HCT116 (cell line): ENCODE measurements around the gene RPF1. TPM values are rescaled to one million over a fixed set of nuclear protein-coding genes. Genes with fewer than 3 reads are reported as not detected.

Experiments
- ATAC-seq: fragments of 200-7000 bp; cut with Tn5 transposase; 2 replicates; pipeline ENCODE4 v1.9.1; 2020; ENCODE audit warnings: mild to moderate bottlenecking, moderate library complexity
- BruUV-seq: library from RNA; stranded (reverse); fragments of 400-500 nt; replicated peaks from 2 replicates; lab custom pipeline; 2021; lab: Mats Ljungman, UMichigan
- CTCF ChIA-PET: fragments of 300-600 bp; sonication (Branson Sonifier 250); formaldehyde crosslinking; loops from one replicate; lab custom pipeline; 2021; ENCODE audit warnings: antibody characterized with exemption; lab: Charles Lee
- POLR2A ChIA-PET: fragments of 300-600, 350-600 bp; sonication (Branson Sonifier 250); formaldehyde crosslinking; loops from one replicate; lab custom pipeline; 2021; ENCODE audit warnings: antibody characterized with exemption; lab: Charles Lee
- RAD21 ChIA-PET, 2 experiments: fragments of 300-600 bp; sonication (Branson Sonifier 250); formaldehyde crosslinking; loops; one replicate each; lab custom pipeline; 2023; ENCODE audit warnings: low total read pairs in 2 of 2; ENCODE audit not compliant: uncharacterized antibody in 2 of 2, unreplicated experiment in 2 of 2, low non-redundant PET in 1 of 2; lab: Charles Lee
- DNase-seq: peaks from one replicate; pipeline ENCODE4 v3.0.0-alpha.2; 2010; ENCODE audit warnings: low read depth, low spot score
- H2AFZ ChIP-seq: fragments of 200-600 bp; shearing (Covaris generic), sonication (generic); 2 replicates; pipeline ENCODE4 v1.6.1; 2017; ENCODE audit warnings: low read depth, mixed run types, mixed read lengths, antibody characterized with exemption, low read length; ENCODE audit not compliant: poor library complexity, severe bottlenecking
- H3K27ac ChIP-seq: 2 replicates; pipeline ENCODE4 v1.5.1; 2012; ENCODE audit warnings: low read depth, low read length
- H3K27me3 ChIP-seq: fragments of 200-600 bp; sonication (generic); 2 replicates; pipeline ENCODE4 v1.6.1; 2016; ENCODE audit warnings: mixed run types, low read length, mixed read lengths; ENCODE audit not compliant: insufficient read depth
- H3K36me3 ChIP-seq, 2 experiments: fragments of 200-500 bp in 1 of 2; fragments of 200-600 bp in 1 of 2; sonication (Bioruptor generic) in 1 of 2; sonication (generic) in 1 of 2; 2 replicates each; pipeline versions ENCODE4 v1.5.1 to v1.6.1; 2014 to 2016; ENCODE audit warnings: low read length in 2 of 2, inconsistent platforms in 1 of 2, mixed read lengths in 1 of 2, mixed run types in 1 of 2; ENCODE audit not compliant: insufficient read depth in 2 of 2, control insufficient read depth in 1 of 2
- H3K4me1 ChIP-seq, 2 experiments: fragments of 200-600 bp in 1 of 2; sonication (generic) in 1 of 2; 2 replicates each; pipeline versions ENCODE4 v1.5.1 to v1.6.1; 2012 to 2017; ENCODE audit warnings: low read length in 2 of 2, inconsistent platforms in 1 of 2, mild to moderate bottlenecking in 1 of 2, mixed read lengths in 1 of 2, mixed run types in 1 of 2, moderate library complexity in 1 of 2; ENCODE audit not compliant: insufficient read depth in 2 of 2, control insufficient read depth in 1 of 2
- H3K4me2 ChIP-seq: fragments of 200-600 bp; sonication (generic); 2 replicates; pipeline ENCODE4 v1.6.1; 2017; ENCODE audit warnings: mixed run types, low read length, mixed read lengths
- H3K4me3 ChIP-seq, 2 experiments: fragments of 200-600 bp in 1 of 2; sonication (generic) in 1 of 2; replicated peaks in 1 of 2; 2 replicates each; pipeline ENCODE4 v1.5.1; 2011 to 2016; ENCODE audit warnings: low read length in 2 of 2, control low read depth in 1 of 2, low read depth in 1 of 2, mild to moderate bottlenecking in 1 of 2, mixed read lengths in 1 of 2, mixed run types in 1 of 2
- H3K79me2 ChIP-seq: fragments of 200-600 bp; sonication (generic); 2 replicates; pipeline ENCODE4 v1.6.1; 2017; ENCODE audit warnings: mild to moderate bottlenecking, mixed run types, low read length, moderate library complexity, mixed read lengths; ENCODE audit not compliant: insufficient read depth
- H3K9ac ChIP-seq: fragments of 200-600 bp; sonication (generic); 2 replicates; pipeline ENCODE4 v1.6.1; 2016; ENCODE audit warnings: low read length, mixed read lengths
- H3K9me2 ChIP-seq: fragments of 200-600 bp; sonication (generic), shearing (Covaris generic); 2 replicates; pipeline ENCODE4 v1.6.1; 2017; ENCODE audit warnings: mixed run types, mild to moderate bottlenecking, moderate library complexity; ENCODE audit not compliant: insufficient read depth
- H3K9me3 ChIP-seq, 2 experiments: fragments of 200-500 bp in 1 of 2; fragments of 200-600 bp in 1 of 2; sonication (Bioruptor generic) in 1 of 2; sonication (generic) in 1 of 2; 2 replicates each; pipeline ENCODE4 v1.6.1; 2014 to 2017; ENCODE audit warnings: low read length in 2 of 2, mixed read lengths in 2 of 2, inconsistent platforms in 1 of 2, low read depth in 1 of 2, mild to moderate bottlenecking in 1 of 2, mixed run types in 1 of 2, moderate library complexity in 1 of 2; ENCODE audit not compliant: control insufficient read depth in 1 of 2, insufficient read depth in 1 of 2
- H4K20me1 ChIP-seq: fragments of 200-600 bp; sonication (generic), shearing (Covaris generic); 2 replicates; pipeline ENCODE4 v1.6.1; 2017; ENCODE audit warnings: mixed run types, mild to moderate bottlenecking, moderate library complexity; ENCODE audit not compliant: insufficient read depth
- ATF3 ChIP-seq: IDR thresholded peaks from 2 replicates; pipeline ENCODE4 v1.6.1; 2012
- EZH2phosphoT487 ChIP-seq: fragments of 200-600 bp; IDR thresholded peaks from 2 replicates; pipeline ENCODE4 v1.6.1; 2018; ENCODE audit warnings: antibody characterized with exemption, borderline replicate concordance
- POLR2AphosphoS5 ChIP-seq: IDR thresholded peaks from 2 replicates; pipeline ENCODE4 v1.6.1; 2011; ENCODE audit warnings: mild to moderate bottlenecking, low read depth, low read length, moderate library complexity
- RAD21 ChIP-seq: IDR thresholded peaks from 2 replicates; pipeline ENCODE4 v1.6.1; 2012; ENCODE audit warnings: low read depth, mild to moderate bottlenecking
- SRF ChIP-seq: IDR thresholded peaks from 2 replicates; pipeline ENCODE4 v1.6.1; 2012; ENCODE audit warnings: low read depth
- YY1 ChIP-seq: IDR thresholded peaks from 2 replicates; pipeline ENCODE4 v1.6.1; 2011; ENCODE audit warnings: low read length, low read depth, moderate library complexity, mild to moderate bottlenecking; ENCODE audit not compliant: insufficient replicate concordance; ENCODE audit errors: extremely low read depth
- ZBTB33 ChIP-seq: IDR thresholded peaks from 2 replicates; pipeline ENCODE4 v1.6.1; 2011; ENCODE audit warnings: mild to moderate bottlenecking, low read length, moderate library complexity; ENCODE audit not compliant: insufficient replicate concordance; ENCODE audit errors: extremely low read depth
- ZNF274 ChIP-seq: fragments of 200-500 bp; sonication (Bioruptor generic); IDR thresholded peaks from 2 replicates; pipeline ENCODE4 v1.6.1; 2014; ENCODE audit warnings: mild to moderate bottlenecking, low read depth, low read length, inconsistent platforms
- intact Hi-C: fragments of 100-400 bp; cut with micrococcal nuclease; formaldehyde crosslinking; loops from 2 replicates; pipeline ENCODE4 v1.10.0; 2022
- total RNA-seq: library from RNA; stranded (reverse); gene quantifications from one replicate; pipeline ENCODE4 v1.2.1, GENCODE V29; 2021; ENCODE audit not compliant: unreplicated experiment

RPF1 gene
- total RNA-seq, 1 experiment from 2014 or later: 86.9 TPM

DNA sequence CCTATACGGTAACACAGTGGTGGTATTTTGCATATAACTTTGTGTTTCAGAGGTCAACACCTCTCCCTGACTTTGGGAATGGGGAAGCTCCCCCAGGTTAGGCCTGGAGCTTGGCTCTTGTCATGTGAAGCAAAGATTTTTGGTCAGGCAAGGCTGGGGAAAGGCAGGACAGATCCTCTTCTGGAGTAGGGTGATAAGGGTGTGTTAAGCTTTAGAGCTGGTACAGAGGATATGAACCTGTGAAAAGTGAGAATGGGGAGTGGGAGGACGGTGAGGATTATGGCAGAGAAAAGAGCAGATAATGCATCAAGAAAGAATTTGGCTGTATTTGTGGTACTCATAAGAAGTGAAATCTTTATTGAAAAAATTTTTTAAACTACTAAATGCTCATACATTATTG lies 2.3 kb downstream of the RPF1 start:
- RAD21 ChIA-PET: interaction anchor here in 1 of 2 experiments (0.5 kb wide), 1 partner anchor 267 kb away, joined by 5 read pairs; no protein-coding TSS in a partner anchor
- H3K9me2 ChIP-seq: no peaks in the 10 kb centered on the region
- CTCF ChIA-PET: no interaction called here
- TF ChIP-seq SRF (no peak), RAD21 (no peak), EZH2phosphoT487 (no peak), ZBTB33 (no peak), ZNF274 (no peak), YY1 (no peak)
- H3K9ac ChIP-seq: no peak overlapping the region
- H3K4me1 ChIP-seq: peaks cover 7 to 17% of the 10 kb centered on the region in 2 experiments; a peak in 3 of 4 replicates
- ATAC-seq (no peak), DNase-seq (no peak)
- H3K27ac ChIP-seq: no peak overlapping the region
- intact Hi-C loops: no loop called here
- peaks cover 75% of the 10 kb centered on the region for H3K79me2 ChIP-seq
- no peak overlapping the region for H2AFZ ChIP-seq
- no peaks in the 10 kb centered on the region for H4K20me1 ChIP-seq
- no peaks in the 10 kb centered on the region for H3K9me3 ChIP-seq
- H3K27me3 ChIP-seq: no peaks in the 10 kb centered on the region
- POLR2A ChIA-PET: no interaction called here
- H3K4me2 ChIP-seq: peak overlapping the region; percentile 89; the same call in 1 of the 2 replicates
- peaks cover 29 to 47% of the 10 kb centered on the region in 2 experiments for H3K36me3 ChIP-seq
- H3K4me3 ChIP-seq: no peak overlapping the region
- BruUV-seq: no TSS peak

GRCh38 chr1:84488107-84488506 lies 9.0 kb downstream of the RPF1 start:
- ChIA-PET POLR2A (no interaction called here), RAD21 (no interaction called here)
- Histone ChIP-seq H3K9ac (no peak overlapping the region), H3K79me2 (peaks cover 89% of the 10 kb centered on the region), H3K27ac (no peak overlapping the region), H3K9me2 (no peaks in the 10 kb centered on the region), H3K36me3 (peaks cover 43 to 55% of the 10 kb centered on the region in 2 experiments), H3K27me3 (no peaks in the 10 kb centered on the region), H3K4me2 (no peak overlapping the region)
- no TSS peak for BruUV-seq
- no peak for DNase-seq
- ATAC-seq: no peak
- intact Hi-C loops: no loop called here
- TF ChIP-seq ATF3: no peak
- no peak for TF ChIP-seq POLR2AphosphoS5
- TF ChIP-seq, all 23 proteins: peak for 0
- H2AFZ ChIP-seq: no peak overlapping the region
- H4K20me1 ChIP-seq: no peaks in the 10 kb centered on the region
- no peak overlapping the region for H3K4me3 ChIP-seq
- H3K4me1 ChIP-seq: no peaks in the 10 kb centered on the region
- H3K9me3 ChIP-seq: no peaks in the 10 kb centered on the region
- CTCF ChIA-PET: no interaction called here
